COR-L47 (cell line): ENCODE results near the gene SPTLC3.

Experiments
- DNase-seq: peaks from one replicate; lab custom pipeline; 2025; lab: John Stamatoyannopoulos, UW

Gene SPTLC3

DNA sequence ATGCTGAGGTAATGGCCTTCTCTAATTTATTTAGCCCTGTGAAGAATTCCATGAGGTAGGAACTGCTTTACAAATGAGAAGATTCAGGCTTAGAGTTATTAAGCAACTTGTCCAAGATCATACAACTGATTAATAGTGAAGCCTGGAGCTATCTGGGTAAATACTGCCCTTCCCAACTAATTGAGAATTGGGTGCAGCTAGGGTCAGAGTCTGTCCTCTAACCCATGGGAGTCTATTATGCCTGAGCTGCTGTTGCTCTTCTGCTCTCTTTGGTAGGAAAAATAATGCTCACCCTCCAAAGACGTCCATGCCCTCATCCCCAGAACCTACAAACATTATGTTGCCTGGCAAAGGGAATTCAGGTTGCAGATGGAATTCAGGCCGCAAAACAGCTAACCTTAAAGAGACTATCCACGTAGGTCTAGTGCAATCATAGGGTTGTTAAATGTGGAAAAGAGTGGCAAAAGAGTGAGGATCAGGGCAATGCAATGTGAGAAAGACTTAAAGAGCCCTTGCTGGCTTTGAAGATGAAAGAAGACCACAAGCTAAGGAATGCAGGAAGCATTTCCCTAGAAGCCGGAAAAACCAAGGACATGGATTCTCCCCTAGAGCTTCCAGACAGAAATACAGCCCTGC, 90.1 kb downstream of the SPTLC3 start:
- no peak for DNase-seq

DNA sequence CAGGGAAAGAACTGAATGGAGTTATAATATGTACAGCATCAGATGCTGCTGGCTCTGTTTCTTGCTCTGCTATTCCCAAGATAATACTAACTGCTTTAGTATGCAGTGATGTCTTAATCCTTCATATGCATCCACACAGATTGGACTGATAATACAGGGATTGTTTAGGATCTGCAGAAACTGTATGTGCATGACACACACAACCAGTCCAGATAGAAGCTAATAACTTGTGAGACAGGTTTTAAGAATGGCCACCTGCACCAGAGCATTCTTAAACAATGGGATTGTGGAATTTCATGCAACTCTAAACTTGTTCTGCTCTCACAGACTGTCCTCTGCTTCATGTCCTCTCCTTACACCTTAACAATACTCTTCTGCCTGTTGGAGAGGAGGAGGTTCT, 90.9 kb downstream of the SPTLC3 start:
- DNase-seq: no peak

DNA sequence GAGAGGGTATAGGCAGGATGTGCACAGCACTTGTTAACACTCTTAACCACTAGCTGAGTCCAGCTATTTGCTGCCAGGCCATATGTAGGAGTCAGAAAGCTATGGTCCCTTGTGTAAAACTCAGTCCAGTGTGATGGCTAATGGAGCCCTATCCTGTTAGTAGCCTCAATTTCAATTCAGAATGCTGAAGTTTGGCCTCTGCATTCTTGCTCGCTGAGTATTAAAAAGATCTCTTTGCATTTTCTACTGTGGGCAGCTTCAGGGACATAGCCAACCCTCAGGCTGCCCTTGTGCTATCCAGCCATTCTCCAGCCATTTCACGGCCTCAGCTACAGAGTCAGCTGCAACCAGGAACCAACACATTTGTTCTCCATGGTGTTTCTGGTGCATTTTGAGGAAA, 92.5 kb downstream of the SPTLC3 start:
- no peak for DNase-seq

DNA sequence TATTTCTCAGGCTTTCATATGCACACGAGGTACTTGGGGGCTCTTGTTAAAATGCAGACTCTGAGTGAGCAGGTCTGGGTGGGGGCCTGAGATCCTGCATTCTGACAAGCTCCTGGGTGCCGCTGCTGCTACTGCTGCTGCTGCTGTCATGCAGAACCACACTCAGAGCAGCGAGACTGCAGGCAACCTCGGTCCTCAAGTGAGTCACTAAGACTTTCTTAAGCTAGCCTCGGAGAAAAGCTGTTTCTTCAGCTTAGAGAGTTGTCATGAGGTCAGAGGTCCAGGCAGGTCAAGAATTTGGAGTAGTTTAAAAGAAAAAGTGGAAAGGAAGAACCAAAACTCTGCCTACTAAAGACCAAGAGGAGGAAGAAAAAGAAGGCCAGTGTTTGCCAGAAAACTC, 92.9 kb downstream of the SPTLC3 start:
- no peak for DNase-seq

DNA sequence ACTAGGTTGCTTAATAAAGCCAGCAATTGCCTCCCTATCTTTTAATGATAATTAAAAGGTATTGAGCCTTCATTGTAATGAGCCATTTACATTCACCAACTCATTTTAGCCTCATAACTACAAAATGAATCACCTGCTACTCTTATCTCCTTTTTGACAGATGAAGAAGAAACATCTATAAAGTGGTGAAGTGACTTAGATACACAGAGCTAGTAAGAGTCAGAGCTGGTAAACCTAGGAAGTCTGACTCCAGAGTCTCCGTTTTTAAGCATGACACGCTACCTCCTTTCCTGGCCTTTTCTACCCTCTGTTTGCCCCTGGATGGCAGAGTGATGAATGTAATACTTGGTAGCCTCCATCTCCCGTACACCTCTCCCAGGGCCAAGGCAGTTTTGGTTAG, 93.5 kb downstream of the SPTLC3 start:
- DNase-seq: no peak

DNA sequence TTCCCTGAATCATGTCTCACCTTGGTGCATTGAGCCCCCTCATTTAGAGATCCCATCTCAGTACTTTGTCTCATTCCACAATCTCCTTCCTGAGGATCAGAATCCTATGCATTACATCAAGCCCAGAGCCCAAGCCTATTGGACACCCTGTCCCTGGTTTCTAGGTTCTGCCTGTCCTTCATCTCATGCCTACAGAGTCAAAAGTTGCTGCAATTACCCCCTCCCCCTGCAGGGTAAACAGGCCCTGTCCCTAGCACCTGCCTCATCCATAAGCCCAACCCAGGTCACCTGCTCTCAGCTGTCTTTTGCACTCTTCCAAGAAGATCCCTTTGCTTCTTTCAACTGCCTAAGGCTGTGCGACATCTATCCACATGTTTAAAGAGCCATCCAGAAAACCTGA, 93.9 kb downstream of the SPTLC3 start:
- no peak for DNase-seq

DNA sequence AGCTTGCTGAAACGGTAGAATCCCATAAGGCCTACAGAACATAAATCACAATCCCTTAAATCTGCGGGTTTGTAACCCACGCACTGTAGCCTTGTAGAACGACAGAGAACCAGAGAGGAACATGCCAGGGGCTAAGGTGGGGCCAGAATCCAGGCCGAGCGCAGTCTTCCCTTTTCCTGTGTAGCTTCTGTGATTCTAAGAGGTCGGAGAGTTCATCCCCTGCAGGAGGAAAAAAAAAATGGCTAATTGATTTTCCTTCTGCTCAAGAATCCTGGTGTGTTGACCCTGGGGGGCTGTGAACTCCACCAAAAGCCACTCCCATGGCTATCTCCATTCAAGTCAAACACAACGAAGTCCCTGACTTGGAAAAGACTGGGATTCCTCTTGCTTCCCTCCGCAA, 96.3 kb downstream of the SPTLC3 start:
- DNase-seq: no peak

DNA sequence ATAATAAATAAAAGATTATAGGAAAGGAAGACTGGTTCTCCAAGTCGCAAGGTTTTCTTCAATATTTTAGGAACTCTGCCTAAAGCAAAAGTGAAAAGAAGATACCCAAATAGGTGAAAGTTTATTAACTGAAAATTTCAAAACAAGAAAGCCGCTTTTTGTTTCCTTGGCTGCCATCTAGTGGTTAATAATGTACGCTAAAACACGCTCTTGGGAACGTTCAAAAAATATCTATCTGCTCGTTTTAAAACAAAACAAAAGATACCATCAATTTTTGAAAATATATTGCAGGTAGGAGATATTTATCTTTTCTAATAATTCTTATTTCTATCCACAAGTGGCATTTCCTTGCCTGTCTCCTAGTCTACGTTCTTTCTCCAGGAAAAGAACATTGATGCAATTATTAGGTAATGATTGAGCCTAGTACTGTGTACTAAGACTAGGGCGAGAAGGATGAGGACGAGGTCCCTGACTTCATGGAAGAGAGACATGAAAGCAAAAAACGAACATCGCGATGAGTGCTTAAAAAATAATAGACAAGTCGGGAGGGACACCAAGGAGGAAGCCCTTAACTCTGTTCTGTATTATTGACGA, 97.2 kb downstream of the SPTLC3 start:
- DNase-seq: peak; percentile 27

DNA sequence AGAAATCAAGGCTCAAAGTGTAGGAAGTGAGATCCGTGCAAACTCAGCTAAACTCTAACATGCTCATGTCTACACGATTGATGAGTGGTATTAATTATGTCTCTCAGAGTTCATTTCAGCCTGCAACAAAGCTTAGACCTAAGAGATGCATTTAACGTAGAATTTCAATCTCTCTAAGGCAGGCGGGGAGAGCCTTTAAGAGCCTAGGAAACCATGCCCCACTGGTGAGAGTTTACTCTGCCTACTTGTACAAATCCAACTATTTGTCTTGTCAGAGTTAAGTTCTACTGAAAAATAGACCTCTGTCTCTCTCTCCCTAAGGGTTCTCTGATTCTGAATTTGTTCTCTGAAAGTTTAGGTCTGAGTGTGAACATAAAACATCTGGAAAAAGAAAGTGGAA, 100.9 kb downstream of the SPTLC3 start:
- no peak for DNase-seq

DNA sequence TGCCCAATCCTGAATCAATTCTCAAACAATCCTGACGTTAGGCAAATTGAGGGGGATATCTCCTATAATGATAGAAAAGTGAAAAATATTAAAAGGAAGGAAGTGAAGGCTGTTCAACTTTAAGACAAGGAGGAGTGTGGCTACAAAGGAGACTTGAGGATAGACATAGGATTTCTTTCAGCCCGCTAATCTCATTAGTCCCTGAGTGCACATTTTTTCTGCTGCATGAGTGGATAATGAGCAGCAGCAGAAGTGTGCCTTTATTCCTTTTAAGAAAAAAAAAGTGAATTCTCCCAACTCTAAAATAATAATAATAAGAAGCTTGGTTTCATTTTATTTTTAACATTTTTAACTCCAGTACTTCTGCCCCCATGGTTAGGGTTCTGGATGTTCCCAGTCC, 102.0 kb downstream of the SPTLC3 start:
- DNase-seq: no peak

DNA sequence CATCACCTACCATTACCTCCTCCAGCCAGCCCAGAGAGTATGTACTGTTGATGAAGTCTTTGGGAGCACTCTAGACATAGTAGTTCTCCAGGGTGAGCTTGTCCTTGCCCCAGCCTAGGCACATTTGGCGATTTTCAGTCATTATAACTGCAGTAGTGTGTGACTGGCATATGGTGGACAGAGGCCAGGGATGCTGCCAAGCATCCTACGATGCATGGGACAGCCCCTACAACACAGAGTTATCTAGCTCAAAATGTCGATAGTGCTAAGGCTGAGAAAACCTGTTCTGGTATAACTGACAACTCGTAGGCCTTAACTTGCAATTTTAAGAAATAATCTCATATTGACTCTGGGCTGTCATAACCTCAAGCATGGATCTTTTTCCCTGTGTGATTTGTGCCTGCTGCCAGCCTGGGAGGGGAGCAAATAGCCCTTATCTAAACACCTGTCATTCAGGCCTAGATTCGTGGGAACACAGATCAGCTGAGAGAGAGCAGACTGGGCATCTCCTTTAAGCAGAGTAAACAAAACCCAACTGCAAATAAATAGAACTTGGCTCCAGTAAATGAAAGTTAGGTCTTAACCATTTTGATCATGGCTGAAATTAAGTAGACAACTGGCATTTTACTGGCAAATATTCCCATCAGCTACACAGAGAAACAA, 102.6 kb downstream of the SPTLC3 start:
- DNase-seq: no peak

DNA sequence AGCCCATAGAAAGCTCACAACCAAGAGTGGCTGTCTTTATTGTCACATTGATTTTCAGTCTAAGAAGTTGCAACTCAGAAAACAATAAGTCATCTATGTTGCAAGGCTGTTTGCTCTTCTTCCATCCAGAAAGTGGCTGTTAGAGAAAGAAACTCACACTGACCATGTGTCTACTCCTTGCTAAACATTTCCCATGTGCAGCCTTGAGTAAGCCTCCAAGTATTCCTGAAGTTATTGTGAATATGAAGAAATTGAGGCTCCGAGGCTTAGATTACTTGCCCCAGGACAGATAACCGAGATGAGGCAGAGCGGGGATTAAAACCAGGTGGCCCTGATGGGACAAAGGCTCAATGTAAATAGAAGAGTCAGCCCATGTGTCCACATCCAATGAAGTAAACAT, 105.0 kb downstream of the SPTLC3 start:
- no peak for DNase-seq

DNA sequence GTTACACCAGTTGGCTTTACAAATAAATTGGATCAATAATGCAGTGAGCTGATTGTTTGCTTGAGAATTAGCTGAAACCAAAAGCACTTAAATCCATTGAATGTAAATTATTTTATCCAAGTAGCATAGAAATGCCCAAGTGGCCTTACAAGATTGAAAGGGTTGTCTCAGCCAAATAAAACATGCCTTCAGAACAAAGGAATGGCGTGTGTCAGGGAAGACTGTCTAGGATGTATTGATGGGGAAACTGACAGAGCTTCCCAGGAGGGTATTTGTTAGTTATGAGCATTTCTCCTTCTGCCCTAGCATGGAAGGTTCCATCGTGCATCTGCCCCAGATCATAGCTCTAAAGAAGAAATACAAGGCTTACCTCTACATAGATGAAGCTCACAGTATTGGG, 108.4 kb downstream of the SPTLC3 start:
- no peak for DNase-seq

DNA sequence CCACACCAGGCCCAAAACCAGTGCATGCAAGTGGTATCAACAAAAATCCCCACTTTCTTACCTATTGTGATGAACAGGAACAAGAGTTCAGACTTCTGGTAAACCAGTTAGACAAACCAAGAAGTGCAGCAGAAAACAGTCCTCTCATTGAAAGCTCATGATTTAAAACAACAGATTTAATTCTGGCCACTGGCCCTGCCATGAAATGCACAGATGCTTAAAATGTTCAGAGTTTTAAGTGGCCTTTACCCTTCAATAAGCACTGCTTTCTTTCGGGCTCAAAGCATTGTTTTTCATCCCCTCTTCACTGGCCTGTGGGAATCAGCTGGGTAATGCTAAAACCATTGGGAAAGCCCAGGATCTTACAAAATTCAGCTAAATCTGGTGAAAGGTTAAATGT, 109.9 kb downstream of the SPTLC3 start:
- DNase-seq: no peak

DNA sequence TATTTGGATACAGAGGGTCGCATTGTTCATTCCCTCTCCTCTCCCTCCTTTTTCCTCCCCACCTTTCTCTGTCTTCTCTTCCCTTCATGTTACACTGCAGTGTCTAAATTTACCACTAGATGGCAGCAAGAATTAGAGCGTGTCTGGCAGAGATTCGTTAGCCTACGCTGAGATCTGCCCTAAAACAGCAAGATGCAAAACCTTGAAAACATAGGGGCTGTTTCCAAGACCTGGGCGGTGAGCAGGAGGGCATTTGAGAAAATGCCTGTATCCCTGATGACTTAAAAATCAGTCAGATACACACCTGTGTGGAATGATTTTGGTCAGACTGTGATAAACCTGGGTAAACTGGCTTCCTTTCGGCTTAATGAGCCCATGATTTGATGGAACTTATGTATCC, 110.8 kb downstream of the SPTLC3 start:
- DNase-seq: peak; percentile 60

DNA sequence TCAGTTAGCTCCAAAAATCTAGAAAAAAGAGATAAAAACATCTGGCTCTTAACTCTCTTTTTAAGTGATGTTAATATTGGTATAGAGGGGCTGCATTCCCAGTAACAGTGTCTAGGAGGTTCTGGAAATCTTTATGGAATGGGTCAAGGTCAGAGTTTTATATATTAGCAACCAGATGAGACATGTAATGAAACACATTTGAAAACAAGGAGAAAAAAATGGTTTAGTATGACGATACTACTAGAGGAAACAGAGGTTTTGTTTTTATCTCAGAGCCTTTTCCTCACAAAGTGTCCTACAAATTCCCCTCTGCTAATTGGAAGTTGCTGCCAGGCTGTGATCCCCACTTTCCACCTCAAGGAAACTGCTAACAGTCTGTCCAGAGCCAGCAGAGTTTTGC, 111.7 kb downstream of the SPTLC3 start:
- DNase-seq: no peak

DNA sequence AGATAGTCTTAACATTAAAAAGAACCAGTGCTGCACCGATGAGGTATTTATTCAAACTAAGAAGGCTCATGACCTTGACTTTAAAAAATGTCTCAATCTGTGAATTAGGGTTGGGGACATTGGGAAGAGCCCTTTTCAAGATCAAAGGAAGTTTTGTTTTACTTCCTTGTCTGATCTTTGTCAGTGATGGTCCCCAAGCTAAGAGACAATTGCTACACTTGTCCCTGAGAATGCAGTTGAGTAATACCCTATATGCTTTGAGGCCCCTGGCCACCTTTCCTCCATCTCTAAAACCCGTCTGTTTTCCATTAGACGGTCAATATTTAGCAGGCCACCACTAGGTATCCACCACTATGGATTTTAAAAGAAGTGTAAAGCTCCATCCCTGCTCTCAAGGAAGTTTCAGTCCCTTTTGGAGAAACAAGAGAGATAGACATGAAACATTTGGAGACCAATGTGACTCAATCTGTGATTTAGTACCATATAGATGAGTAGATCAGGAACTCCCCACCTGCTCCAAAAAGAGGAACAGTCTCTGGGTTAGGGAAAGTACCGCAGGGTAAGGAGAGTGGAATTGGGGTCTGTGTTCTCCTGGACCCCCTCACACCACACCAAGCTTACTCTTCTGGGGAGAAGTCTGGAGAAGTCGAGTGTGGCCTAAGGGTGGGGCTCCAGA, 113.2 kb downstream of the SPTLC3 start:
- no peak for DNase-seq

DNA sequence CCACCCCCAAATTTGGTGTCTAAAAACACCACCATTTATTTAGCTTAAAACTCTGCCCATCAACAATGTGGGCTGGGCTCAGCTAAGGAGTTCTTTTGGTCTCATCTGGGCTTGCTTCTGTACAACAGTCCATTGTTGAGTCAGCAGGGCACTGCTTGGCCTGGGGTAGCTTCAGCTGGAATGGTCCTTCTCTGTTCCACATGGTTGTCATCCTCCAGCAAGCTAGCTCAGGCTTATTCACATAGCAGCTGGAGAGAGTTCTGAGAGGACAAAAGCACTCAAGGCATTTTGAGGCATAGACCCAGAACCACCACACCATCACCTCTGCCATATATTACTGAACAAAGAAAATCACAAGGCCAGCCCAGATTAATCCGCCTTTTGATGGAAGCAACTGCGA, 116.7 kb downstream of the SPTLC3 start:
- DNase-seq: no peak

DNA sequence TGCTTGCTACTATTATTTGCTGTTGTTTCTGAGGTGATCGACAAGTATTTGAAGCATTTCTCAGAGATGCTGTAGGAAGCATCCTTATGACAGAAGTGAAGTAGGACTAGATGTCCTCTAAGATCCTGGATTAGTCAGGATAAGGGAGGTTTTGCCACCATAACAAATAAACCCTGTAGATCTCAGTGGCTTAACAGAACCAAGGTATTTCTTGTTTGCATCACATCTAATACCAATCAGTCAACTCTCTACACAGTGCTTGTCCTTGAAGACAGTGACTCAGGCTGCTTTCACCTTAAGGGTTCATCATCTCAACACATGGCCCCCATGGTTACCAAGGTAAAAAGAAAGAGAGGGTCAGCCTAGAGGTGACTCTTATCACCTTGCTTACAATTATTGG, 119.4 kb downstream of the SPTLC3 start:
- no peak for DNase-seq

DNA sequence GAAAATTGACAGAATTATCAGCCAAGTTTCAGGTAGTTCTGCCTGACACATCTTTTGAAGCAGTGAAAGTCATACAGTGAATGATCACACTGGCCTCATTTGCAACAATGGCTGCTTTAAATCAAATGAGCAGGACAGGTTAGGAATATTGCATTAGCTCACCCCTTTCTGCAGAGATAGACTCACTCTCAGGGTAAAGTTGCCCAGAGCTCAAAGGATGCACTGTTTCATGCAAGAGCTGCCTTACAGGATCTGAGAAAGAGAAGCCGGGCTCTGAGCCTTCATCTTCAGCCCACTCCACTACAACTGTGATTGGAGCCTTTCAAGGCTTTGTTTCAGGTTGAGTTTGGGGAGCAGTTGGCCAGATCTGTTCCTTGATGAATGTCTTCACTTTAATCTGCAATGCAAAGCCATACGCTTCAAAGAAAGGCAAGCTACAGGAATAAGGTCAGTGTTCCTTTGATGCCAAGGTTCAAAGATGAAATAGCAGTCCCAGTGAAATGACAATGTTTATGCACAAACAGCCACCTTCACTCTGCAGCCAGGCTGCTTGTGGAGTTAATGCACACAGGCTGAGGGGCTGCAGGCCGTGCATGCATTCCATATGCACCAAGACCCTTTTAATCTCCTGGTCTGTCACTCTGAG, 121.4 kb downstream of the SPTLC3 start:
- no peak for DNase-seq

DNA sequence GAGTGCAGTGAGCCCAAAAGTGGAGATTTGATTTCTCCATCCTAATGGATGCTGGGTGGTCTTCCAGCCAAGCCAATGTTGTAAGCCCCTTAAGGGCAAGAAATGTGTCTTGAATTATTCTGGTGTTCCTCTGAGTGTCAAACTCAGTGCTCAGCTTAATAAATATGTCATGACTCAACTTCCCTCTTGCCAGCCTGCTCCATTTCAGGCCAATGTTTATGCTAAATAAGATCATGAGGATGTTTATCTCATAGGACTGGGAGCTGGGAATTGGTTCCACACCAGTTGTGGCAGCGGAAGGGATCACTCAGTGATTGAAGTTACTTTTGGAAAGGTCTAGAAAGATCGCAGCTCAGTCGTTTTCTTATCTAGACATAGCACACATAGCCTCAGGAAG, 121.9 kb downstream of the SPTLC3 start:
- no peak for DNase-seq

DNA sequence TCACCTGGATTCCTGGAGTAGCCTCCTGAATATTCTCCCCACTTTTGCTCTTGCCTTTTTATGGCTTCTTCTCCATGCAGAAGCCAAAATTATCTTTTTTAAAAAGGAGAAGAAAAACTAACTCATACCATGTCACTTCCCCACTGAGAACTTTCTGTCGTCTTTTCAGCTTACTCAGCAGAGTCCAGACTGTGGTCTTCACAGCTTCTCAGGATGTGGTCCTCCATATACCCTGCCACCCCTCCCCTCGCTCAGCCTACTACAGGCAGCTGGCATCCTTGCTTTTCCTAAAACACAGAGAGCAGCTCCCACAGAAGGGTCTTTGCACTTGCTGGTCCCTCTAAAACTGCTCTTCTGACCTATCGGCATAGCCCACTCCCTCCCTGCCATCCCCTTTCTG, 122.9 kb downstream of the SPTLC3 start:
- DNase-seq: no peak
